Right kidney (tissue), 1 donor: ENCODE results near the gene CDCA4.

Source experiments
- DNase-seq: peaks from one replicate; pipeline ENCODE4 v3.0.0-alpha.2; 2016

The CDCA4 gene

GRCh38 chr14:105014032-105014431 lies 6.9 kb downstream of the CDCA4 start:
- DNase-seq: no peak

- no peak for DNase-seq
Observed at GRCh38 chr14:105013150-105013785, 7.6 kb downstream of the CDCA4 start.

GRCh38 chr14:105012171-105012985 lies 8.5 kb downstream of the CDCA4 start:
- no peak for DNase-seq

DNA sequence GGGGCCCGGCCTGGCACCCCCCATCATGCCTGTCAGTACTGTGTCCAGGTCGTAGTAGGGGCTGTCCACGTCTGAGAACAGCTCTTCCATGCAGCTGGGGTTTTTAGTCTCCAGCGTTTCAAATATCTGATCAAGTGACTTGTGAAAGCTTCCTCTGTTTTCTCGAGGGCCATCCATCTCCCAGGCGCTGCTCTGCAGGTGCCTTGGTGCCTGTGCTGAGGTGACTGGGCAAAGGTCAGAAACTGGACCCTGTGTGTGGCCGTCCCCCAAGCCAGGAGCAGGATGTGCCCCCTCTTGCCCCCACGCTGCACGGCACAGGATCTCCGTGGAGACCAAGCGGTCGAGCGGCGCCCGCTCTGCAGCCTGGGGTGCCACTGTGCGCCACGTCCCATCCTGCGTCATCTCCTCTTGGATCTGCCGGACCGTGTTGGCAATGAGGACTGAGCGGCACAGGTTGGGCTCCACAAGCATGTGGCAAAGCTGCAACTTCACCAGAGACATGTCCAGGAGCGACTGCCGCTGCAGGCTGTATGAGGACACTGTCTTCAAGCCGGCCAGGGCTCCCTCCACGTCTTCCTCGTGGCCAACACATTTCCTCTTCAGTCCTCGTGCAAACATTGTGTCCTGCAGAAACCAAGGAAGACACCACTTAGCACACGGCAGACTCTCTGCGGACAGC lies 9.4 kb downstream of the CDCA4 start:
- no peak for DNase-seq

GRCh38 chr14:105010891-105011291 lies 10.0 kb downstream of the CDCA4 start:
- no peak for DNase-seq

GRCh38 chr14:105010106-105010505 lies 10.8 kb downstream of the CDCA4 start:
- DNase-seq: no peak

DNA sequence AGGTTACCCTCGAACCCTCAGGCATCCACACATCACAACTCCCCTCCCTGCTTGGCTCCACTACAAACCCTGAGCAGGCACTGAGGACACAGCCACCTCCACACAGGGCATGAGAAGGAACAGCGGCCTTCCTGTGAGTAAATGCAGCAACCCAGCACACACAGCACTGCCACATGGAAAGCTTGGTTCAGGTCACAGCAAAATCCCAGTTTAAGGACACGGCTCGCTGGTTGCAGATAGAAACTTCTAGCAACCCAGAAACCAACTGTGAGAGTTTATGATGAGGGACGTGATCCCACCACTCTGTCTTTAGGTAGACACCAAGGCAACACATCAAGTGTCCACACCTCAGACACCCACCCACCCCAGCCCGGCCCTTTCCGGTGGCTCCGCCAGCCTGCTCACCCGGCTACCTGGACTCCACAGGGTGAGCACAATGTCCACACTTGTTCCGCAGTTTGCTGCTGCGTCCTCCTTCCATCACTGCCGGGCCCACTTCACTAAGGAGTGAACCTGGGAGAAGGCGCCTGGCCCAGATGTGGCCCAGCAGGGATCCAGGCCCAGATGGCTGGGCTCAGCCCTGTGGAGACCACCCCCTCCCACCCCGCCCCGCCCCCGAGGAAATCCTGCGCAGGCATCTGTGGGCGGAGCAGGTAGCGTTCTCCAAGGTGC lies 13.2 kb downstream of the CDCA4 start:
- no peak for DNase-seq

DNA sequence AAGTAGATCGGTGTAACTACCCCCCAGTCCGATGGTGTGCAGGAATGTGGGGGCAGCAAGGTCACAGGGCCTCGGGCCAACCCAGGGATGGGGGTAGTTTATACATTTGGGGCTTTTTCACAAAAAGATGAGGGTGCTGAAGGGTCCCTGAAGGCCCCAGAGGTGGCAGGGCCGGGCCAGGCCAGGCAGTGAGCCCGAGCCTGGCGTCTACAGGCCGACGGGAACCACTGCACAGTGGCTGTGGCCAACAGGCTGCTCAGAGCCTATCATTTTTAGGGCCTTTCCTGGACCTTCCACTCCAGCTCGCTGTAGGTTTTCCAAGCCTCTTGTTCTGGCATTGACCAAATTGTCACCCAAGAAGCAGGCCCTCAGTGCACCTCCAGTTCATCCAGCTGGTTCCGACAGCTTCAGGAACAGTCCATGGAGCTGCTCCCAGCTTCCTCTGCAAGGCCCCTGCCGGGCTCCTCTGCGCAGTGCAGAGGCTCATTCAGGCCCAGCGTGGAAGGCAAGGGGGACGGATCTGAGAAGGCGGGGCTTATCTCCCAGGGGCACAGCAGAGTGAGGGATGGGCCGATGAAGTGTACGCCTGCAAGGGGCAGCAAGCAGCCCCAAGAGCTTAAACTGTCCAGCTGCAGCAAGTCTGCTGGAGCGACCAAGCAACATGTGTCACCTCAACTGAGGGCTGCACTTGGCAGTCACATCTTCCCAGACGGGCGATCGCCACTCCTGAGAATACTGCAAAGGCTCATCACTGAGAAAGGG lies 13.9 kb downstream of the CDCA4 start:
- no peak for DNase-seq

DNA sequence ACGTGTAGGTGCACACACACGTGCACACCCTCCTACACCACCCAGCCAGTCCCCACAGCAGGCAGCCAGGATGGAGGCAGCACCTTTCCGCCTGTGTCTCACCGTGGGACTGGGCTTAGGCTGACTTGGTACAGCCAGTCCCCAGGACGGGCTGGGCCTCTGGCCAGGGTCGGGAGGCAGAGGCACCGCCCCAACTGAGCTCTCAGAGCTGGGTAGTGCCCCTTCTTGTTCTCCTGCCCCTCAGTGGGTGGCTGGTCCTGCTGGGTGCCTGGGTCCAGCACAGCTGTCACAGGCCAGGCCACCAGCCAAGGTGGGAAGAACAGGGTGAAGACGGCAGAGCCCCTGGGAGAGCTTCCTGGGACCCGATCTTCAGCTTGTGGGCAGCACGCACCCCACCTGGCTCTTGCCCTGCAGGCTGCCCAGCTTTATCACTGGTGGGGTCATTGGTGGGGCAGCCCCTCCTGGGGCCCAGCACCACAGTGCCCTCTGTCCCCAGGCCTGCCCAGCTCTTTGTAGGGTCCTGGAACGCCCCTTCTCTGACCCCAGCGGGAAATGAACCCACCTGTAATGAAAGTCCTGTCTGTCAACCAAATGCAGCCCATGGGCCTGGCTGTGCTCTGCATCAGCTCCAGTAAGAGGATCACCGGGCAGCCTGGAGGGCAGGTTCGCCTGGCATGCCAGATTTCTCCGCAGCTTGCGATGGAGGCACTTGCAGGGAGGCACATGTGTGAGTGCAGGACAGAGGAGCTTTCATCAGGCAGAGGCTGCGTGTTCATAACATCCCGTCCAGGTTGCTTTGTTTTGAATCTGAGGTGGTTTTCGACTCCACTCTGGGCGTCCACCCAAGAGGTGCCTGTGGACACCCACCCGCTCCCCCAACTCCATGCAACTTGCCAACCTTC lies 14.7 kb downstream of the CDCA4 start:
- no peak for DNase-seq

DNA sequence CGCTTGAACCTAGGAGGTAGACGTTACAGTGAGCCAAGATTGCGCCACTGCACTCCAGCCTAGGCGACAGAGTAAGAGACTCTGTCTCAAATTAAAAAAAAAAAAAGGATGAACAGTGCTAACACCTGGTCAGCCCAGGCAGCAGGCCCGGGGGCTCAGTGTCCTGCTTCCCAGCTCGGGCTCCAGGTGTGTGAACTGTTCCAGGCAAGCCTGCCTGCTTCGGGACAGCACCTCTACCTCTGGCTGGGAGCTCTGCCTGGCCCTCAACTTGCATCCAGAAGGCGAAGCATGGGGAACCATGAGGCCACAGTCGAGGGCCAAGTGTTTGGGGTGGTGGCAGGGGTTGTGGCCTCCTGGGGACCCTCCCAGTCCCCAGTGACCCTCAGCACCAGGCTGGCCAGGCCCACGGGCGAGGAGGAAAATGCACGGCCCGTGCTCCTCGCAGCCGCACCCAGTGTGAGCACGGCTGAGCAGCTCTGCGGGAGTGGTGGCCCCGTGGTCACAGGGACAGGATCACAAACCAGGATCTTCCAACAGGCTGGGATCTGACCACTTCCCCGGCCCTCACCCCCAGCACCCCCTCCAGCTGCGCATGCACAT lies 15.5 kb downstream of the CDCA4 start:
- DNase-seq: no peak

DNA sequence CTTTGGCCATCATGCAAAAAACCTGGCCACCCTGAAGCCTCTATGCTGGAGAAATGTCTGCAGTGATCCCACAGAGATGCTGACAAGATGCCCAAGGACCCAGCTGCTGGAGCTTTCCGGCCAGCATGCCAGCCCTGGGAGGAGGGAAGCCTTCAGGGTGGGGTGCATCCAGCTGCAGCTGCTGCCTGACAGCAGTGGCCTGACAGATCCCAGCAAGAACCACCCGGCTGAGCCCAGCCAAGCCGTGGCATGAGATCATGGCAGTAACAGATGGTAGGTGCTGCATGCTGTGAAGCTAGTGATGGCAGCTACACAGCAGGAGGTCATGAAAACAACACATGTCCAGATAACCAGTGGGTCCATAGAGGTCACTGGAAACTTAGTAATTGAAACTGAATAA lies 21.5 kb downstream of the CDCA4 start:
- no peak for DNase-seq

GRCh38 chr14:104998801-104999200 lies 22.1 kb downstream of the CDCA4 start:
- no peak for DNase-seq

GRCh38 chr14:104996483-104996882 lies 24.4 kb downstream of the CDCA4 start:
- no peak for DNase-seq

DNA sequence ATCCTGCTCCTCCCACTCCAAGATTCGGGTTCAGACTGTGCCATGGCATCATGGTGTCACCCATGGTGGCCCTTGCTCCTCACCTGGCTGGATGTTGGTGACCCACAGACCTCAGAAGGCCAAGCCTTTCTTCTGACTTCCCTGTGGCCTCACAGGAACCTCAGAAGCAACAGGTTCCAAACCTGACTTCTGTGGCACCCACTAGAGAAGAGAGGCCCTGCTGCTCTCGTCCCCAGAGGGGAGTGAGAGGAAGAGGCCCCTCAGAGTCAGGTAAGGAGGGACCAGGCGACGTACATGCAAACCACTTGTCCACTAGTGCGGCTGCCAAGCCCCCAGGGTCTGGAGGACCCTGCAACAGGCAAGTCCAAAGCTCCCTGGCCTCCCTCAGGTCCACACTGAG lies 24.9 kb downstream of the CDCA4 start:
- DNase-seq: no peak

DNA sequence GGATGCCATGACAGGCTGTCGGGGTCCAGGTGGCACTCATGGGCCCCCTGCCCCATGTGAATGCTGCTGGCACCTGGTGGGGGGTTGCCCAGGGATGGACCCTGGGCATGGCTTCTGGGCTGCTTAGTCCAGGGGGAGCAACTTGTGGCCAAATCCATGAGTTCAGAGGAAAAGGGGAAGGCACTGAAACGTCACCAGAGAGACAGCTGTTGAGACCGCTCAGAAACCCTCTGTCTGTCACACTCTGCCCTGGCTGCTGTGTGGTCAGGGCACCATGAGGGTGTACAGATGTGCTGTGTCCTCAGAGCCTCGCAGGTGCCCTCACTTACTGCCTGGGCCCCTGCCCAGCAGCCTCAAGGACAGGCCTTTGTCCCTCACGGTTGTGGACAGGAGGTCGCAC lies 25.9 kb downstream of the CDCA4 start:
- DNase-seq: no peak

- DNase-seq: no peak
Observed at GRCh38 chr14:104993808-104994591, 26.9 kb downstream of the CDCA4 start.

DNA sequence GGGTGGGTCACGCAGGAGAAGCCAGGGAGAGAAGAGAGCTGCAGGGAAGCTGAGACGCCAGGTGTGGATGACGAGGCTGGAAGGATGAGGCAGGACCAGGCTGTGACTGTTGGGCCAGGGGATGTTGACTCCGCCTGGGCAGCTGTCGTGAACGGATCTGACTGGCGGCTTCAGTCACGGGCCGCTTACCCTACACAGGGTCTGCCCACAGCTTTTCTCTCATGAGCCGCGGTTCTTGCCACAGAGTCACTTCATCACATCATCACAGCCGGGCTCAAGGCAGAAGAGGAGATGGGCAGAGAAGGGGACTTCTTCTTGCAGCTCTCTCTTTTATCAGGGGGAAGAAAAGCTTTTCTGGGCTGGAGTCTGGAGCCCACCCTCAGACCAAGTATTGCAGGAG lies 27.6 kb downstream of the CDCA4 start:
- no peak for DNase-seq

DNA sequence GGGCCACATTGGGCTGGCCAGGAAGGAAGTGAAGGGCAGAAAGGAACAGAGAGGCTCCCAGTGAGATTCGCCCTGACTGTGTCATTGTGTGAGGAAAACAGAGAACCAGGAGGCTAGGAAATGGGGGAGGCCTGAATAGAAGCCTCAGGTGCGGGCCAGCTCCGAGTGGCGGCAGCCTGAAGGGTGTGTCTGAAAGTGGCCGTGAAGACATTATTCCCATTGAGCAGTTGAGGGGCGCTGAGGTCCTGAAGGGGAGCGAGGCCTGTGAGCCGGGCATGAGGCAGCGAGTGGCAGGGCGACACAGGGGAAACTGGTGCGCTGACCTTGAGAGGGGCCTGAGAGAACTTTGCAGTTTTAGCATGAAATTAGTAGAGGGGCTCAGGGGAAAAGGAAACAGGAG lies 28.4 kb downstream of the CDCA4 start:
- DNase-seq: no peak

GRCh38 chr14:104991896-104992230 lies 29.0 kb downstream of the CDCA4 start:
- no peak for DNase-seq

DNA sequence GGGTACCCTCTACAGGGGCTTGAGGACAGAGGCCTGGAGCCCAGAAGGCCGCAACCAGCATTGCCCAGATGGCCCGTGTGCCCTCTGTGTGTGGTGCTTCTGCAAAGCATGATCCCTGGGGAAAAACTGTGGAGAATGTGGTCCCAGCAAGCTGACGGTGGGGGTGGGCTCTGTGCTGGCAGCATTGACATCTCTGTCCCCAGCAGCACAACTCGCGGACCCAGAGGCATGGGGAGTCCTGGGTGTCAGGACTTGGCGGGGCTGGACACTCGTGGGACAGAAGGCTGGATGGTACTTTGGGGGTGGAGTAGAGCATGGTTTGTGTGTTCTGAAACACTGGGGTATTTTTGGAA lies 31.0 kb downstream of the CDCA4 start:
- no peak for DNase-seq
